HG02623 (cell line): ENCODE data around the gene HIPK2.
"Not testable (repeated sequence)": the region's sequence is repeated elsewhere in the genome, so short reads cannot be mapped to it uniquely, and the experiment has no call there.

Source experiments
- ATAC-seq: cut with Tn5 transposase; IDR thresholded peaks from one replicate; pipeline ENCODE4 v1.9.1; 2021; ENCODE audit warnings: moderate library complexity; ENCODE audit not compliant: unreplicated experiment

HIPK2 gene

DNA sequence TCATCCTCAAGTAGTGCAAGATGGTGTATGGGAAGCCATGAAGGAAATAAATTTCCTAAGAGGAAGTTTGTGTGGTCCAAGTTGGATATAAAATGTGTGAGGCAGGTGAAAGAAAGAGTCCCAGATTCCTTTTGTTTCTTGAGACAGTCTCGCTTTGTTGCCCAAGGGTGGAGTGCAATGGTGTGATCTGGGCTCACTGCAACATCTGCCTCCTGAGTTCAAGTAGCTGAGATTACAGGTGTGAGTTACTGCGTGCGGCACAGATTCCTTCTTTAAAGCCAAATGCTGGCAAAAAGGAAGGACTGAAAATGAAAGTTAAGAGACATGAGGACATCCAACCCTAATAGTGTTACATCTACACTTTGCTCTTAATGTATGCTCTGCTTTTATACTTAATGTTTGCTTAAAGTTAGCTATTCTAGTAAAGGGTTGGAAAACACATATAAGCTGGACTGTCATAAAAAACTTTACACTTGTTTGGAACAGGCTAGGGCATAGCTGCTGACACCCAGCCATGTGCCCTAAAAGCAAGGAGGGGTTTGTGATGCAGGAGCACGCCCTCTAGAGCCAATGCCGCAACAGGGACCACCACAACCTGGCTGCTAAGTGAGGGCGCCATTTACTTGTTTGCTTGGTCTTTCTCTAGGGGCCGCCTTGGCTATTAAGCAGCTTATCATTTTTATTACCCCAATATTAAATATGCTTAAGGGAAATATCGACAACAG is 219.8 kb downstream of the HIPK2 start:
- ATAC-seq, result no peak

DNA sequence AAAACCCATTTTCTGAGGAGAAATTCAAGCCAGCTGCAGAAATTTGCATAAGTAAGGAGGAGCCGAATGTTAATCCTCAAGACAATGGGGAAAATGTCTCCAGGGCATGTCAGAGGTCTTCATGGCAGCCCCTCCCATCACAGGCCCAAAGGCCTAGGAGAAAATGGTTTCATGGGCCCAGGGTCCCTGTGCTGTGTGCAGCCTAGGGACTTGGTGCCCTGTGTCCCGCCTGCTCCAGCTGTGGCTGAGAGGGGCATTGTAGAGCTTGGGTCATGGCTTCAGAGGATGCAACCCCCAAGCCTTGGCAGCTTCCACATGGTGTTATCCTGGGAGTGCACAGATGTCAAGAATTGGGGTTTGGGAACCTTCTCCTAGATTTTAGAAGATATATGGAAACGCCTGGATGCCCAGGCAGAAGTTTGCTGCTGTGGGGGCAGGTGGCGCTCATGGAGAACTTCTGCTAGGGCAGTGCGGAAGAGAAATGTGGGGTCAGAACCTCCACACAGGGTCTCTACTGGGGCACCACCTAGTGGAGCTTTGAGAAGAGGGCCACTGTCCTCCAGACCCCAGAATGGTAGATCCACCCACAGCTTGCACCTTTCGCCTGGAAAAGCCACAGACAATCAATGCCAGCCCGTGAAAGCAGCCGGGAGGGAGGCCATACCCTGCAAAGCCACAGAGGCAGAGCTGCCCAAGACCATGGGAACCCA is 223.7 kb downstream of the HIPK2 start:
- ATAC-seq, result not testable (repeated sequence)

DNA sequence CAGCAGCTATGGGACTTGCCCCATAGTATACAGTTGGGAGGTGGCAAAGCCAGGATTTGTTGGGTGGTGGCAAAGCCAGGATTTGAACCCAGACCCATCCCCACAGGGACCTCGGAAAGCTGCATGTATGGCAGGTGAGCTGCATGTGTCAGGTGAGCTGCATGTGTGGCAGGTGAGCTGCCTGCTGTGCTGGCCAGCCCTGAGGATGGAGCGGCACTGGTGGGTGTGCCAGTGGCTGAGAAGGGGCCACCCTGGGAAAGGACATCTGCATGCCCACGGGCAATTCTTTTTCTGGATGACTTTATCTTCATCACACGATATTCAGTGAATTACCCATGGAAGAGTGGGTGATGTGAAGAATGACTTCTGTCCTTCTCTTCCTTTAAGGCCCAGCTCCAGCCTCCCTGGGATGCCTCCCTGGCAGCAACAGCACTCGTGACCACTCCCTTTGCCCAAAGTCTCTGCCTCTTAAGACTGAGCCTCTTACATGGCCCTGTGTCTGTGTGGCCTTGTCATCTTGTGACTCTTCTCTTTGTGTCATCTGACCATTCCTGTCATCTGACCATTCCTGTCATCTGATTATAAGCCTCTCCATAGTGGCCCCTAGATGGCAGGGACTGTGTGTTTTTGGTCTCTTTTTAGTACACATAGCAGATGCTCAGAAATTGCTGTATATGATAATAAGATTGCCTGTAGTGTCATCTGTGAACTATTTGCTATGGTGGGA is 229.3 kb downstream of the HIPK2 start:
- no peak for ATAC-seq

GRCh38 chr7:139544645-139545044 is 233.2 kb downstream of the HIPK2 start:
- no peak for ATAC-seq

GRCh38 chr7:139543801-139544603 is 233.8 kb downstream of the HIPK2 start:
- no peak for ATAC-seq

GRCh38 chr7:139542308-139543151 is 235.3 kb downstream of the HIPK2 start:
- ATAC-seq, result no peak

DNA sequence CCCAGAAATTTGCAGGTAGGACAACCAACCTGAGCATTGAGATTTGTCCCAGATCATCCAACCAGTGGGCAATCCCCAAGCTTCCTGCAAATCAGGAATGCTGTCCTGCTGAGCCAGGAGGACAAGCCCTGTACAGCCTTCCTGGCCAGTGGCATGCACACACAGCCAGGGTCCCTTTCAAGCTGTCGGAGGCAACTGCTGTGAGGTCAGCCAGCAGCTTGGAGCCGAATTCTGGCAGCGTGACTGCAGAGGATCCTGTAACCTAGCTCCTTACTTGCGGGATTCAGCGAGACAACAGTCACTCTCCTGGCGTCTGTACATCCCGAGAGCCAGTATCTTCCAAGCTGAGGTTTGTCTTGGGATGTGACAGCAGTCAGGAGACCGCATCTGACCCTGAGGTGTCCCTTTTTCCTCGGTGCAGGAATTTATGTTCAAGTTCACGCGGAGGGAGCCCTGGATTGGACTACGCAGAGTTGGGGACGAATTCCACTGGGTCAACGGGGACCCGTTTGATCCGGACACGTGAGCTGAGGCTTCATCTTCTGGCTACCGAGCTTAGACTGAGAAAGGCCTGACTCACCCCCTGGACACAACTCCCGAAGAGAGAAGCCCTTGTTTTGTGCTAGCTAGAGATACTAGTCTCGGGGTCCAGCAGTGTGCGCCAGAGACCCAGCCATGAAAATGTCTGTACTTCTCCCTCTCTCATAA is 236.0 kb downstream of the HIPK2 start:
- ATAC-seq, result no peak

GRCh38 chr7:139540203-139540602 is 237.6 kb downstream of the HIPK2 start:
- no peak for ATAC-seq

DNA sequence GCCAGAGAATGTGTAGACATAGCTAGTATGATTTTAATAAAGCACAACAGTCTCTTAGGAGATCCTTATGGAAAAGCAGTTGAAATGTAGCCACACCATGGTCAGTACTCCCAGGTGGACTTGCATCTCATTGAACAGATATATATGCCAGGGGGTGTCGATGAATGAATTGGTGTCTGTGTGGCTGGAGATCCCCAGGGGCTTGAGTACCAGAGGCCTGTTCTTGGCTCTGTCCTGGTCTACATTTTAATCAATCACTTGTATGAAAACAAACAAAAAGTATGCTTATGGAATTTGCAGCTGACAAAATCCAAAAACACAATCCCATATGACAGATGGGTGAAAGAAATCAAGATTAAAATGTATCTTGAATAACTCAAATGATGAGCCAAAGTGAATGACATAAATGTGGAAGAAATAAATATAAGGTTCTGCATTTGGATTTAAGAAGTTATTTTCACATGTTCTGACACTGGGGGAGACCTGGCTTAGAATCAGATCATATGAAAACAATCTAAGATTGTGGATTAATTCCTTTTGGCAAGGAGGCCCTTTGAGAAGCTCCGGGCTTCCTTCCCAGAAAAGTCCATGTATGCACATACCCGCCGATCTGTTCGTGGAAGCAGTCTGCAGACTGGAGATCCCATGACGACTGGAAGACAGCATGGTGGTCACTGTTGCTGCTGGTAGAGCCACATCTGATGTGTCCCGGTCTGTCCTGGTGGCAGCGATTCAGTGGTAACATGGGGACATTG is 238.7 kb downstream of the HIPK2 start:
- no peak for ATAC-seq

DNA sequence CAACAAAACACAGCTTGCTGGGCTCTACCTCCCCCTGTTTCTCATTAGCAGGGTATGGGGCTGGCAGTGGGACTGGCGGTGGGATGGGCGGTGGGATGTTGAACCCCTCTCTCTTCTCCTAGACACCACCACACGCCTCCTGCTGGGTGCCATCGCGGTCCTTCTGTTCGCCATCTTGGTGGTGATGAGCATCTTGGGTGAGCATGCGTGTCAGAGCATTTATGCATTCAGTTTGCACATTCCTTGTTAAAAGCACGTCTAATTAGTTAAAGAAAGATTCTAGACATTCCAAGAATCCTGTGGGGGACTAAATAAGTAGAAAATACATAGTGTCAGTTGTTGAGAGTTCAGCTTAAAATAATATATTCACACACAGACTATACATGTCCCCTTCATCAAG is 241.6 kb downstream of the HIPK2 start:
- no peak for ATAC-seq

DNA sequence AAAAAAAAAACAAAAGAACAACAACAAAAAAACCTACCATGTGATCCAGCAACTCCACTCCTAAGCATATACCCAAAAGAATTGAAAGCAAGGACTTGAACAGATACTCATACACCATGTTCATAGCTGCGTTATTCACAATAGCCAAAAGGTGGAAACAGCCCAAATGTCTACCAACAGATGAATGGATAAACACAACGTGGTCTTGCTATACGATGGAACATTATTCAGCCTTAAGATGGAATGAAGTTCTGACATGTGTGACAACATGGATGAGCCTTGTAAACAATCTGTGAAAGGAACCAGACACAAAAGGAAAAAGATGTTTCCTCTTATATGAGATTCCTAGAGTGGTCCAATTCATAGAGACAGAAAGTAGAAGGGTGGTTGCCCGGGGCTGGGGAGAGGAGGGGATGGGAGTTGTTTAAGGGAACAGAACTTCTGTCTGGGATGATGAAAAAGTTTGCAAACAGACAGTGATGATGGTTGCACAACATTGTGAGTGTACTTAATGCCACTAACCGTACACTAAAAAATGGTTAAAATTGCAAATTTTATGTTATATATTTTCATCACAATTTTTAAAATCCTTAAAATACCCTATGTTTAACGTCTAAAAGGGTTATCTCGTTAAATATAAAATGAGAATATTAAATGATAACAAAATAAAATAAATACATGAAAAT is 242.7 kb downstream of the HIPK2 start:
- ATAC-seq, result no peak

DNA sequence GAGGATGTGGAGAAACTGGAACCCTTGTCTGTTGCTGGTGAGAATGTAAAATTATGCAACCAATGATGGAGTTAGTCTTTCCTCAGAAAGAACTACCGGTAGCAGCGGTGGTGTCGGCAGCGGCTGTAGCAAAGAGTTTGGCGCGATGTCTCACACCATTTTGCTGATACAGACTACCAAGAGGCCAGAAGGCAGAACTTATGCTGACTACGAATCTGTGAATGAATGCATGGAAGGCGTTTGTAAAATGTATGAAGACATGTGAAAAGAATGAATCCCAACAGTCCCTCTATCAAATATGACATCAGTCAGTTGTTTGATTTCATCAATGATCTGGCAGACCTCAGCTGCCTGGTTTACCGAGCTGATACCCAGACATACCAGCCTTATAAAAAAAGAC is 243.7 kb downstream of the HIPK2 start:
- ATAC-seq, result no peak

DNA sequence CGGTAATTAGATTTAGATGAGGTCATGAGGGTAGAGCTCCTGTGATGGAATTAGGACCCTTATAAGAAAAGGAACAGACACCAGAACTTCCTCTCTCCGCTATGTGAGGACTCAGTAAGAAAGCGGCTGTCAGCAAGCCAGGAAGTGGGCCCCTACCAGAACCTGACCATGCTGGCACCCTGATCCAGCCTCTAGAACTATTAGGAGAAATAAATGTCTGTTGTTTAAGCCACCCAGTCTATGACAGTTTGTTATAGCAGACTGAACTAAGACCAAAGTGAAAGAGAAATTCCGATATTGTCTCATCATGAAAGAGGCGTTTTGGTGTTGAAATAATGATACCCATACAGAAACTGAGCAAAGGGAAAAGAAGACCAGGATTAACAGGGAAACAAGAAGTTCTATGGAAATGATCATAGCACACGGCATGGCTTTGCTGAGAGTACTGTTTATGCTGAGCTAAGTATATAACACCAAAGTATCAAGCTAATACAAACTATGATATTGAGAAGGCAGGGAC is 245.1 kb downstream of the HIPK2 start:
- ATAC-seq, result no peak

DNA sequence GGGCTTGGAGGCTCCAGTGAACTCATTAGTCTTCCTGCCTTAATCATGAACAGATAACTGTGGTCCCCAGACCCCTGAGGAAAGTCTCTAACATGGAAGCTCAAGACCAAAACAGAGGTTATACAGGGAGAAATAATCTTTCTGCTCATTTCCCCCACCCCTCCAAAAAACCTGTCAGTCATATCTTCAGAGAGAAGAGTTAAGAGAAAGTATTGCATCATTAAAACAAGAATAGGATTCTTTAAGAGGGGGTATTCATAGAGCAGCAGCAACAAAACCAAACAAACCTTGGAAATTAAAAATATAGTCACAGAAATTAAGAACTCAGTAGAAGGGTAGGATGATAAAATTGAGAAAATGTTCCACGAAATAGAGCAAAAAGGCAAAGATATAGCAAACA is 246.7 kb downstream of the HIPK2 start:
- no peak for ATAC-seq

DNA sequence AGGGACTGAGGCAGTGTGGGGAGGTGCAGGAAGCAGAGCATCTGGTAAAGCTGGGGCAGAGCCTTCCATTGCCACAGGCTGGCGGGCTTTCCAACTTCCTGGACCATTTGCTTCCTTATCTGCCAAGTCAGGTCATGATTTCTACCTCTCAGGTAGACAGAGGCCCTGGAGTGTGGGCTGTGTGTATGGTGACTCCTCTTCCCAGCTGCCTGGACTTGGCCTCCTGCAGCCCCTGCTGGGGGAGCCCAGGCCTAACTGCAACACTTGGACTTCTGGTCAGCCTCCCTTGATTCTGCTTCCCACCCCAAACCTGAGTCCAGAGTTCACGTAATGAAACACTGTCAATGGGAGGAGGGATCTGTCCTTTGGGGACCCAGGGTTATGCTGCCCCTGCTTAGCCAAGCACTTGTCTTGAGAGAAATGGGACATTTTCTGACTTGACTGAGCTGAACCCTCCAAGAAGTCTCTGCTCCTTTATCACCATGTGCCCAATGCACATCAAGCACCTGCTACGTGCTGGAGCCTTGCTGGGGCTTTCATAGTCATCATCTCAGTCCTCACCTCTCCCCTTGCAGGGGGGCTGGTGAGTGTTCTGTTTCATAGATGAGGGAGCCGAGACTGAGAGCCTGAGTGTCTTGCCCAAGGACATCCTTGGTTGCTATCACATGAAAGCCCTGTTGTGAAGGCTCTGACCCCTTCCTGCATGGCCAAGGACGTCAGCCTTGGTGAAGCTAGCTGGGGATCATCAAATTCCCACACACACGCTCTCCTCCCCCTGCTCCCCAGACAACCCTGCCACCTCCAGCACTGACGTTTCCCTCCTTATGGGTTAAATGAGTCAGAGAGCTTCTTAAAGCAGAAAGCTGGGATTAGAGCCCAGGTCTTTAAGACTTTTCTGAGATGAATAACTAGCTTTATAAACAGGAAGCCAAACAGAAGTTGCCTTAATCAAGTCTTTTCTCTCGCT is 250.9 kb downstream of the HIPK2 start:
- ATAC-seq, result no peak

DNA sequence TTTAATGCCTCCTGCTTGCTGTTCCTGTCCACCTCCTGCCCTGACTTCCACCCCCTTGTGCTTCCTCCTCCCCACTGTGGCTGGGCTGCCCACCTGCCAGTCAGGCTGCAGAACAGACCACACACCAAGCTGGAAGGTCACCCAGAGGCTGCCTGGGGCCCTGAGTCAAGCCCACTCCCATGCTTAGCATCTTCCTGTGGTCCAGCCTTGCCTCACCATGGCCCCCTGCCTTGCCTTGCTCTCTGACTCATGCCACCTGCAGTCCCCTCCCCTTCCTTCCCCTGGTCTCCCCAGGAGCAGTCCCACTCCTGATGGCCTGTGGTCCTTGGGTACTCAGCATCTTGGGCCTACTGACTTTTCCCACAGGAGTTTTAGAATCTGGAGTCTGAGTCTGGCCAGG is 252.0 kb downstream of the HIPK2 start:
- no peak for ATAC-seq

- no peak for ATAC-seq
These were observed 252.6 kb downstream of the HIPK2 start for GRCh38 chr7:139525239-139525638.
